OCI-LY1 (cell line): ENCODE results near the gene INPP5J.

Experiments used
- H2AFZ ChIP-seq: fragments of 200-600 bp; sonication (generic), shearing (Covaris generic); 2 replicates; pipeline ENCODE4 v1.6.0; 2014; ENCODE audit warnings: antibody characterized with exemption, mild to moderate bottlenecking, low read length
- H3F3A ChIP-seq: fragments of 200-600 bp; sonication (generic), shearing (Covaris generic); 2 replicates; pipeline ENCODE4 v1.6.0; 2014; ENCODE audit warnings: mild to moderate bottlenecking, antibody characterized with exemption, low read length, moderate library complexity; ENCODE audit not compliant: insufficient read depth
- H3K27ac ChIP-seq: fragments of 200-600 bp; sonication (generic); 2 replicates; pipeline ENCODE4 v1.5.1; 2014; ENCODE audit warnings: low read length, mixed run types, mild to moderate bottlenecking, low read depth; ENCODE audit not compliant: poor library complexity, severe bottlenecking
- H3K27me3 ChIP-seq: fragments of 200-600 bp; sonication (generic); 2 replicates; pipeline ENCODE4 v1.6.0; 2014; ENCODE audit warnings: antibody characterized with exemption, mild to moderate bottlenecking, low read length, moderate library complexity; ENCODE audit not compliant: insufficient read depth
- H3K36me3 ChIP-seq: fragments of 200-600 bp; sonication (generic); 2 replicates; pipeline ENCODE4 v1.6.1; 2014; ENCODE audit warnings: mild to moderate bottlenecking, antibody characterized with exemption, low read length, moderate library complexity, mixed read lengths; ENCODE audit not compliant: insufficient read depth
- H3K4me1 ChIP-seq: fragments of 200-600 bp; sonication (generic); 2 replicates; pipeline ENCODE4 v1.5.1; 2014; ENCODE audit warnings: mild to moderate bottlenecking, low read length, moderate library complexity; ENCODE audit not compliant: insufficient read depth, severe bottlenecking
- H3K4me2 ChIP-seq: fragments of 200-600 bp; sonication (generic), shearing (Covaris generic); 2 replicates; pipeline ENCODE4 v1.6.1; 2014; ENCODE audit warnings: low read length
- H3K4me3 ChIP-seq: fragments of 200-600 bp; sonication (generic); 2 replicates; pipeline ENCODE4 v1.5.1; 2014; ENCODE audit warnings: low read length, low read depth, mild to moderate bottlenecking, mixed read lengths; ENCODE audit not compliant: poor library complexity, severe bottlenecking
- H3K79me2 ChIP-seq: fragments of 200-600 bp; shearing (Covaris generic); 2 replicates; pipeline ENCODE4 v1.6.1; 2016; ENCODE audit warnings: mixed run types, low read length, mixed read lengths; ENCODE audit not compliant: insufficient read depth
- H3K9ac ChIP-seq: fragments of 200-600 bp; sonication (generic), shearing (Covaris generic); 2 replicates; pipeline ENCODE4 v1.6.1; 2014; ENCODE audit warnings: mild to moderate bottlenecking, low read length, mixed read lengths
- H3K9me2 ChIP-seq: fragments of 200-600 bp; sonication (generic), shearing (Covaris generic); 2 replicates; pipeline ENCODE4 v1.6.1; 2014; ENCODE audit warnings: low read depth, mild to moderate bottlenecking, low read length, mixed read lengths
- H3K9me3 ChIP-seq: fragments of 200-600 bp; shearing (Covaris generic); 2 replicates; pipeline ENCODE4 v1.6.1; 2014; ENCODE audit warnings: low read length, mixed read lengths
- H4K20me1 ChIP-seq: fragments of 200-600 bp; sonication (generic), shearing (Covaris generic); 2 replicates; pipeline ENCODE4 v1.6.0; 2016; ENCODE audit warnings: mild to moderate bottlenecking, low read length; ENCODE audit not compliant: insufficient read depth
- EZH2 ChIP-seq: fragments of 200-600 bp; sonication (generic), shearing (Covaris generic); IDR thresholded peaks from 2 replicates; pipeline ENCODE4 v1.8.0; 2017; ENCODE audit warnings: borderline replicate concordance, mixed run types, mild to moderate bottlenecking, antibody characterized with exemption, low read length, moderate library complexity, mixed read lengths
- TF ChIP-seq, protein P1 (sequence below): fragments of 200-600 bp; sonication (generic), shearing (Covaris generic); IDR thresholded peaks from 2 replicates; pipeline ENCODE4 v1.5.1; 2017; ENCODE audit warnings: mild to moderate bottlenecking, antibody characterized with exemption, low read length, moderate library complexity, mixed read lengths

The INPP5J gene

DNA sequence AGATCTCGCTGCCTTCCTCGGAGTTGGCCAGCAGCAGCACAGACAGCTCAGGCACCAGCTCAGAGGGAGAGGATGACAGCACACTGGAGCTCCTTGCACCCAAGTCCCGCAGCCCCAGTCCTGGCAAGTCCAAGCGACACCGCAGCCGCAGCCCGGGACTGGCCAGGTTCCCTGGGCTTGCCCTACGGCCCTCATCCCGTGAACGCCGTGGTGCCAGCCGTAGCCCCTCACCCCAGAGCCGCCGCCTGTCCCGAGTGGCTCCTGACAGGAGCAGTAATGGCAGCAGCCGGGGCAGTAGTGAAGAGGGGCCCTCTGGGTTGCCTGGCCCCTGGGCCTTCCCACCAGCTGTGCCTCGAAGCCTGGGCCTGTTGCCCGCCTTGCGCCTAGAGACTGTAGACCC lies 11.1 kb downstream of the INPP5J start:
- no peaks in the 10 kb centered on the region for H3K27me3 ChIP-seq
- no peak overlapping the region for H3K4me2 ChIP-seq
- H3K27ac ChIP-seq: no peak overlapping the region
- no peak overlapping the region for H3K9ac ChIP-seq
- no peaks in the 10 kb centered on the region for H3K9me2 ChIP-seq
- no peak for TF ChIP-seq EZH2
- TF ChIP-seq, protein P1, sequence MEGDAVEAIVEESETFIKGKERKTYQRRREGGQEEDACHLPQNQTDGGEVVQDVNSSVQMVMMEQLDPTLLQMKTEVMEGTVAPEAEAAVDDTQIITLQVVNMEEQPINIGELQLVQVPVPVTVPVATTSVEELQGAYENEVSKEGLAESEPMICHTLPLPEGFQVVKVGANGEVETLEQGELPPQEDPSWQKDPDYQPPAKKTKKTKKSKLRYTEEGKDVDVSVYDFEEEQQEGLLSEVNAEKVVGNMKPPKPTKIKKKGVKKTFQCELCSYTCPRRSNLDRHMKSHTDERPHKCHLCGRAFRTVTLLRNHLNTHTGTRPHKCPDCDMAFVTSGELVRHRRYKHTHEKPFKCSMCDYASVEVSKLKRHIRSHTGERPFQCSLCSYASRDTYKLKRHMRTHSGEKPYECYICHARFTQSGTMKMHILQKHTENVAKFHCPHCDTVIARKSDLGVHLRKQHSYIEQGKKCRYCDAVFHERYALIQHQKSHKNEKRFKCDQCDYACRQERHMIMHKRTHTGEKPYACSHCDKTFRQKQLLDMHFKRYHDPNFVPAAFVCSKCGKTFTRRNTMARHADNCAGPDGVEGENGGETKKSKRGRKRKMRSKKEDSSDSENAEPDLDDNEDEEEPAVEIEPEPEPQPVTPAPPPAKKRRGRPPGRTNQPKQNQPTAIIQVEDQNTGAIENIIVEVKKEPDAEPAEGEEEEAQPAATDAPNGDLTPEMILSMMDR: no peak
- no peaks in the 10 kb centered on the region for H4K20me1 ChIP-seq
- no peaks in the 10 kb centered on the region for H3F3A ChIP-seq
- no peaks in the 10 kb centered on the region for H3K9me3 ChIP-seq
- no peaks in the 10 kb centered on the region for H3K79me2 ChIP-seq
- H3K4me1 ChIP-seq: no peaks in the 10 kb centered on the region
- H3K36me3 ChIP-seq: peaks cover 5% of the 10 kb centered on the region; the same call in 1 of the 2 replicates
- no peak overlapping the region for H3K4me3 ChIP-seq
- H2AFZ ChIP-seq: no peak overlapping the region

DNA sequence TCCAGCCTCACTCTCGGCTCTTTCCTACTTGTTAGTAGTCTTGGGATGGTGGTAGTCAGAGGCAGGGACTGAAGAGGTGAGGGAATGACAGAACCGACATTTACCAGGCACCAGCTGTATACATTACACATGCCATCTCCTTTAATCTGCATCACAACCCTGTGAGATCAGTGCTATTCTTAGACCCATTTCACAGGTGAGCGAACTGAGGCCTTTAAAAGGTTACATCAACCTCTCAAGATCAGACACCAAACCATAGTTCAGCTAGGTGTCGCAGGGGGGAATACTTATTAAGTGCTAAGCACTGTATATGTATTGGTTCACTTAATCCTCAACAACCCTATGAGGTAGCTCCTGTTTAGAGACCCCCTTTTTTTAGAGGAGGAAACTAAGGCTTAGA lies 11.9 kb downstream of the INPP5J start:
- peaks cover 5% of the 10 kb centered on the region; the same call in 1 of the 2 replicates for H3K36me3 ChIP-seq
- H3K4me3 ChIP-seq: no peak overlapping the region
- no peak overlapping the region for H3K27ac ChIP-seq
- no peaks in the 10 kb centered on the region for H3F3A ChIP-seq
- no peaks in the 10 kb centered on the region for H4K20me1 ChIP-seq
- H3K9ac ChIP-seq: no peak overlapping the region
- H3K9me3 ChIP-seq: no peaks in the 10 kb centered on the region
- no peaks in the 10 kb centered on the region for H3K4me1 ChIP-seq
- no peaks in the 10 kb centered on the region for H3K9me2 ChIP-seq
- no peaks in the 10 kb centered on the region for H3K27me3 ChIP-seq
- no peak overlapping the region for H3K4me2 ChIP-seq
- no peak overlapping the region for H2AFZ ChIP-seq
- TF ChIP-seq, protein P1: no peak
- TF ChIP-seq EZH2: no peak
- no peaks in the 10 kb centered on the region for H3K79me2 ChIP-seq

DNA sequence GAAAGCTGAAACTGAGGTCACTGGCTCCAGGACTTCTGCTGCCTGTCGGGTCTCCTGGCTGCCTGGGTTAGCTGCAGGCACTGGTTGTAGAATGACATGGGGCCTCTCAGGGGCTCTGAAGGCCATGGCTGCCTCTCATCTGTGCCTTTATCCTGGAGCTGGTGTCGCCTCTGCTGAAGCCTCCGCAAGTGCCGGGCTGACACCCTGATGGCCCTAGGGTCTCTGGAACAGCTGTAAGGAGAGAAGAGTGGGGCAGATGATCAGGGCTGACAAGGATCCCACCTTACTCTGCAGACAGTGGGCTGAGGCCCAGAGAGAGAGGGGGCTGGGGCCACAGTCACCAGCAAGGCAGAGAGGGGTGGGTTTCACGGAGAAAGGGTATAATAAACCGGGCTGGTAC lies 12.9 kb downstream of the INPP5J start:
- H3F3A ChIP-seq: no peaks in the 10 kb centered on the region
- H3K4me1 ChIP-seq: no peaks in the 10 kb centered on the region
- no peak overlapping the region for H3K4me2 ChIP-seq
- H3K9me3 ChIP-seq: no peaks in the 10 kb centered on the region
- no peak overlapping the region for H3K4me3 ChIP-seq
- H3K27me3 ChIP-seq: no peaks in the 10 kb centered on the region
- H2AFZ ChIP-seq: no peak overlapping the region
- no peaks in the 10 kb centered on the region for H3K79me2 ChIP-seq
- H3K36me3 ChIP-seq: peaks cover 5% of the 10 kb centered on the region; the same call in 1 of the 2 replicates
- TF ChIP-seq, protein P1: no peak
- no peak for TF ChIP-seq EZH2
- H4K20me1 ChIP-seq: no peaks in the 10 kb centered on the region
- no peak overlapping the region for H3K9ac ChIP-seq
- no peaks in the 10 kb centered on the region for H3K9me2 ChIP-seq
- H3K27ac ChIP-seq: no peak overlapping the region
